GM21619 (cell line): ENCODE measurements around the gene LLCFC1.

Experiments
- ATAC-seq: cut with Tn5 transposase; IDR thresholded peaks from one replicate; pipeline ENCODE4 v1.9.1; 2021; ENCODE audit not compliant: unreplicated experiment

LLCFC1 gene

DNA sequence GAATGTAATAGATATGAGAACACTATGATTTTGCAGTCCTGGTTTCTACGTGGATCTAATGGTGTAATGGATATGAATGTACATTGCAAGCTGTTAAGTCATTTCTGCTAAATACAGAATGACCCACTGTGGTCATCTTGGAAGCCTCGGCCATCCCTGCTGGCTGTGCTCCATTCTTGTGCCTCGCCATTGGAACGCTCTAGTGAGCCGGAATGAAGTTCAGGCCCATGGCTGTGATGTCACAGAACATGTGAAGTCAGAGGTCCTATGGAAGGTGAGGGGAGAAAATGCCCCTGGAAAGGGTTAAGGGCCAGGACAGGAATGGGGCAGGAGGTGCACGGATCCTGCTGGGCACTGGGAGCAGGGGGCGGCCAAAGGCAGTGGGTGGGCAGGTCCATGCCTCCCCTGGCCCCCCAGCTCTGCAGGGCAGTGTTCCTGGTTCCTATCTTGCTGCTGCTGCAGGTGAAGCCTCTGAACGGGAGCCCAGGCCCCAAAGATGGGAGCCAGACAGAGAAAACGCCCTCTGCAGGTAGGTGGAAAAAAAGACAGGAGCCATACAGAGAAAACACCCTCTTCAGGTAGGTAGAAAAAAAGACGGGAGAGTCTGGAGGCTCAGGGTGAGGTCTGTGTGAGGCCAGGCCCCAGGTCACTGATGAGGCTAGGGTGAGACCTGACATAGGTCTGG, at the start of gene LLCFC1:
Gene LLCFC1, plus strand, starts transcription at position 259 of the 685 bp plus-strand sequence. Its CDS starts 138 bp downstream, at position 397.
- ATAC-seq: no peak

DNA sequence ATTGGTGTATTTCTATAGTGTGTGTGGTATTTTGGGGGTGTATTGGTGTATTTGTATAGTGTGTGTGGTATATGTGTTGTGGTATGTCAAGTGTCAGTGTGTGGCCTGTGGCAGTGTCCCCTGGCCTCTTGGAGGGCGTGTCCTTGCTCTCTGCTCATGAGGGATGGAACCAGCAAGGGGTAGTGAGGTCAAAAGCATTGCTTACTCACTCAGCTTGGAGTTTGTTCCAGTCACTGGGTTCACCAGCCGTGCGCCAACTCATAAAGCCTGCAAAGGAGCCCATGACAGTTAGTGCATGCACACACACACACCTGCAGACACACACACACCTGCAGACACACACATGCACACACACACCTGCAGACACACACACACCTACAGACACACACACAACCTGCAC, 49.5 kb upstream of the LLCFC1 start:
- no peak for ATAC-seq

DNA sequence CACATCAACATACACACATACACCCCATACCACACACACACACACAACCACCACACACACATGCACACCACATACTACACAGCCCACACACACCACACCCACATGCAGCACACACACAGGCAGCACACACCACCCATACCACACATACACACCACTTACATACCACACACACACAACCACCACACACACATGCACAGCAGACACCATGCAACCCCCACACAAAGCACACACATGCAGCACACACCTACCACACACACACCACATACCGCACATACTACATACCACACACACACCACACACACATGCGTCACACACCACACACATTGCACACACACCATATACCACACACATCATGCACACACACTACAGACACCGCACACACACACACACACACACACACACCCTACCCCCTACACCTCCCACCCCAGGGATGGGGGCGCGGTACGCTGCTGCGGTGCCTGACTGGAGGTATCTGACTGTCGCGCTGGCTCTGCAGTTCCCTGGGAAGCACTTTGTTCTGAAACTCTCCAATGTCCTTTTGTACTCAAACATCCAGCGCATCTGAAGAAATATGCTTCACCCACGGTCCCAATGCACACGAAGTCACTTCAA, 48.3 kb upstream of the LLCFC1 start:
- ATAC-seq: no peak

DNA sequence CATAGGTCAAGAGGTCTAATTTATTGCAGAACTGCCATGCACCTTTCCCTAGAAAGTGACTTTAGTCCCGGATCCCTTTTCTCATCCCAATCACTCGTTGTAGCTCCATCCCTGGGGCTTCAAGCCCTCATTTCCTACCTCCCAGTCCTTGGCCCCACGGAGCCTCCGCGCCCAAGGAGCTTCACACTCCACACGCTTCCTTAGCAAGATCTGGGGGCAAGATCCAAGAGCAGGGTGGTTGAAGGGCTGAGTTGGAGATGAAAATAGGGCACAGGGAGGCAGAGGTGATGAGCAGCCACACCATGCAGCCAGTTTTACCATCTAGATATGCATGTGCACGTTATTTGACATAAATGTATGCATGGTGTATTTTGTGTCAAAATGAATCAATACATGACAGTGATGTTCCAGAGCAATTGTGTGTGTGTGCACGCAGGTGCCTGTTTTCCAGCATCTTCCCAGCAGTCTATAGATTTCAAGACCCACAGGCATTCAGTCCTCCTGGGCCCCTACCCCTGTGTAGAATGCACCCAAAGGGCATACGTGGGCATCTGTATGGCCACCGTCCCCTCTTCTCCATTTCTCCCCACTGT, 47.7 kb upstream of the LLCFC1 start:
- no peak for ATAC-seq

DNA sequence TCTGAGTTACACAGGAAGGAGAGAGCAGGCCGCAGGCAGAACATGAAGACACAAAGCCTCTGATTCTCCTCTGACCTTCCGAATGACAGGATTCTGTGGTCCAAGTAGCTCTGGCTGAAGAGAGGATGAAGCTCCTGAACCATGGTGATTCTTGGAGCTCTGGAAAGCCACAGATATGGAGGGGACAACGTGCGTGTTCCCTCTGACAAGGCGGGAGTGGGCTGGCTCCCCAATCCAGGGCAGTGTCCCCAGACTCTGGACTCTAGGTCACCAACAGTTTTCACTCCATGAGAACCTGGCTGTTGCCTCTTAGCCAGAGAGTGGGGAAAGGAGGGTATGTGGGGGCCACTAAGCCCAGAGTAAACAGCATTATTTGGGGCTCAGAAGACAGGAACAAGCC, 46.3 kb upstream of the LLCFC1 start:
- ATAC-seq: no peak

DNA sequence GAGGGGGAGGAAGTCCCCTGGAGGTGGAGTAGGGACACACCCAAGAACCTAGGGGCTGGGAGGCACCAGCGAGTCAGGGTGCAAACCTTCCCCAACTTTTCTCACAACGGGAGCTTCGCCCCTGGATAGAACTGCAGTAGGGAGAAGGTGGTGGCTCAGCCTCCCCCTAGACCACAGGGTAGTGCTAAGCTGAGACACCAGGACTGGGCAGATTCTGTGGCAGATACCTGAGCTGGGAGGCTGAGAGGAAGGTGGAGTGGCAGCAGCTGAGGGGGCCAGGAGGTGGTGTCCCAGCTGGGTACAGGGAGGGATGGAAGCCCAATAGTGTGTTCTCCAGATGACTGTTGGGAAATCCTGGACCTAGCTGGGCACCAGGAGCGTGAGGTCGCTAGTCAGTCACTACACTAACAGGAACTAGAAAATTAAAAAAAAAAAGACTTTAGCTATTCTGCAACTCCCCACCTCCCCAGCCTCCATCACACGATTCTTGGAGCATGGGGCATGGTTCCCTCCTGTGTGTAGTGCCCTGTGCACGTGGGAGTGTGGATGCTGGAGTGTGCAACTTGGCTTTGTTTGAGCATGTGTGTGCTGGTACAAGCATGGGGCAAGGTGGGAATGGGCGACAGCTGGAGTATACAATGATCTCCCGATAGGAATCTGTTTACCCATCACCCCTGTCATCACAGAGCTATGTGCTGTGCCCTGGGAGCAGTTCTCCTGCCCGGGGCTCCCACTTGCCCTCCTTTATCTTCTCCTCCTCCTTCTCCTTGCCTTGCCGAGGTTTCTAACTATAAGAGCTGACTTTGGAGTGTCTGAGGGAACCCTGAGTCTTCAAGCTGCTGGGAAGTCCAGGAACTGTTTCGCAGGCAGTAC, 44.9 kb upstream of the LLCFC1 start:
- ATAC-seq: no peak

DNA sequence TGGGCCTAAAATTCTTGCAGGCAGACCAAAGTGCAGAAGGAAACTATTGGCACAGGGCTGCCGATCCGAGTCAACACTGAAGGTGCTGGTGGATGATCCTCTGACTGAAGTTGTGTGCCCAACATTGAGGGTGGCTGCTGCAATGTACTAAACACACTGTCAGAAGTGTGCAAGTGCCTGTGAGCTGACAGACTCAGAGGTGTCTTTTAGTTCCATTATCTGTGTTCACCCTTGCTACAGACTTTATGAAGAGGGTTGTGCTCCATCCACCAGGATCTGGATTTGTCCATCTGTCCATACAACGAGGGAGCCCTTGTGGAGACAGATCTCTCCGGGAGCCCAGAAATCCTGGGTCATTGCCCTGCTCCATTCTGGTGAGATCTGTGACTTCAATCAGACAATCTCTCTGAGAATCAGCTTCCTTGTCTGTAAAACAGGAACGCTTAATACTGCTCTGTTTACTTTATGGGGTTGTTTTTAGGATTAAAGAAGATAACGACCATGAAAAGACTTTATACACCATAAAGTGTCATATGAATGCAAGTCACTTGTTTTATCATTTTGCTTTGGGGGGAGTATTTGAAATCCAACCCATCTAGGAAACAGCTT, 44.2 kb upstream of the LLCFC1 start:
- ATAC-seq: no peak

DNA sequence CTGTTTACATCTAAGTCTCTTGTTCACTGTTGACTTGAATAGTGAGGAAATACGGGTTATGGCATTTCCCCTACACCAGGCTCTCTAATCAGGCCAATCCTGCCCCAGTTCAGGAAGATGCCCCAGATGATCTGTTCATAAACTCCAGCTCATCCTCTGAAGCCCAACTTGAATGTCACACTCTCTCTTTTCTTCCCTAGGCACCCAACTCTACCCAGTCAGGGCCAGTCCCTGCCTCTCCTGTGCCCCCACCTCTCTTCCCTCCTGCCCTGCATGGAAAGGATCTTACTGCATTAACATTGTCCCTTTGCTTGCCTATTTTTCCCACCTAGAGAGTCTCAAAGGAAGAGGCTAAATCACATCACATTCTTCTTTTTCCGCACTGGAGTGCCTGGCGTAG, 43.1 kb upstream of the LLCFC1 start:
- ATAC-seq: no peak

DNA sequence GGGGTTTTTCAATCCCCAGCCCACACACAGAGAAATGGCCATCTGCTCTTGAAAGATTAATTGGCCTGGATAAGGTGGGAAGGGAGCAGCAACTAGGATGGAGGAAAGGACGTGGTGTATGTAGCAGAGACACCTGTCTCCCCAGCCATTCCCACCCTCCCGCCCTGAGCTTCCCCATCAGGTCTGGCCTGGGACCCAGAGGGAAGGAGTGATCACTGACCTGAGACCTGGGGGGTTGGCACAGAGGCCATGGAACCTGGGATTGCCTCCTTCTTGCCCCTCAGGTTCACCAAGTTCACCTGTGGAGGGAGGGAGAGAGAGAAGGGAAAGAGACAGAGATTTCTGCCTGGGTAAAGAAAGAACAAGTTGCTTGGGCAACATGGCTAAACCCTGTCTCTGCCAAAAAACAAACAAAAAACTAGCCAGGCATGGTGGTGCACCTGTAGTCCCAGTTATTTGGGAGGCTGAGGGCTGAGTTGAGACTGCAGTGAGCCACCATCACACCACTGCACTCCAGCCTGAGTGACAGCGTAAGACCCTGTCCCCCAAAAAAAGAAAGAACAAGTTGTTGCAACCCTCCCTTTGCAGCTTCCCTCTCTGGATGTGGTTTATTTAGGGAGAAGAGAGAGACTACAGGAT, 42.4 kb upstream of the LLCFC1 start:
- ATAC-seq: no peak

DNA sequence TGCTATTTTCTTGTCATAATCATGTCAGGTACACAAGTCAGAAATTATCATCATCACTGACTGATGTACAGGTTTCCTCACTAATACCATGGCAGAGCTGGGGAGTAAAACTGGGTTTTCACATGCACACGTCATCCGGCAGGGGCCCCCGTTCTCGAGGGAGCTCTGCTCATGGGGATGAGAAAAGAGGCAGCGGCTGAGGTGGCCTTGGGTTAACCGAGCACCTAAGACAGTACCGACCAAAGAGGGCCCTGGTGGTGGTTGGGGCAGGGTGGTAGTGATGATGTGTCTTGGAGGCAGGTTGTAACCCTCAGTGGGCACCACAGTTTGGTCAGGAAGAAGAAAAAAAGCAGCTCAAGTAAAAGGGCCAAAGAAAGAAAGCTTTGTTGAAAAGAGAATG, 41.6 kb upstream of the LLCFC1 start:
- no peak for ATAC-seq

DNA sequence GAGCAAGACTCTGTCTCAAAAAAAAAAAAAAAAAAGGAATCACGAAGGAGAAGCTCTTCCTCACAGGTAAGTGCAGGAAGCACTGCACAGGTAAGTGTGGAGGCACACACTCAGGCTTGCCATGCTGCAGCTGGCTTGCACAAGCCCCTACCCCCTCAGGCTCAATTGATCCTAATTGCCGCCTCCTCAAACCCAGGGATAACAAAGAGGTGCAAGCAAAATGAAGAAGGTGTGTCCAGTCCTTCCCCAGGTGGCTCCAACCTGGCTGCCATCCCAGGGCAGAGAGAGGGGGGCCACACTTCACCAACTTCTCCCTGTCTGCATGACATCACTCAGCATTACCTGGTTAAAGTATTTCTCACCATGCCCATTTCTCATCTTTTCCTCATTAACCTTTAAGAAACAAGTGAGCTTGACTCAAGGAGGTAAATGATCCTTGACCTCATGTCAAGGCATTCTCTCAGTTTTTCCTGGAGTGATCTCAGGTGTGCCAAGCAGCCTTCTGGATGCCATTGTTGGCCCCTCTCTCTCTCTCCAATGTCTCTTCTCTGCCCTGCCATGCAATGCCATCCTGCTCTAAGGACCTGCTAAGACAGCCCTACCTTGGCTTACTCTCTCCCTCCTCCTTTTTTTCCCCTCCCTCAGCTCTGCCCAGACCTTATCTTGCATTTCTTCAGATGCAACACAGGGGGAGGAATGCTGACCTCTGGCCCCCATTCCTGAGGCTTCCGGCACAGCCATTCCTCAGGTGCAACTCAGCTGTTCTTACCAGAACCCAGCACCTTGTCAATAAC, 40.7 kb upstream of the LLCFC1 start:
- ATAC-seq: no peak

DNA sequence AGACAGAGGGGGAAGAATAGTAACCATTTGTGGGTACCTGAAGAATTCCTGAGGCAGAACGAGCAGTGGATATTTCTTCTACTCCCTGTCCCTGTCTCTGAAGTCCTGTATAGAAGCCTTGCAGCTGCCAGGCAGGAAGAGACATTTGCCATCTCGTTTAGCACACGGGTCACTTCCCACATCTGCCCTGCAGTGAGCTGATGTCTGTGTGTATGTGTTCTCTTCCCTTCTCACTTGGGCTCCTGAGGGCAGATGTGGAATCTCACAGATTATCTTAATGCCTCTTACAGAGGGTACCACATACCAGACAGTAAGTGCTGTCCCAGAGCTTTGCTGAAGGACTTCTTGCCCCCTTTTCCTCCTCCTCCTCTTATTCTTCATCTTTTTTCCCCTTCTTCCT, 39.6 kb upstream of the LLCFC1 start:
- no peak for ATAC-seq

DNA sequence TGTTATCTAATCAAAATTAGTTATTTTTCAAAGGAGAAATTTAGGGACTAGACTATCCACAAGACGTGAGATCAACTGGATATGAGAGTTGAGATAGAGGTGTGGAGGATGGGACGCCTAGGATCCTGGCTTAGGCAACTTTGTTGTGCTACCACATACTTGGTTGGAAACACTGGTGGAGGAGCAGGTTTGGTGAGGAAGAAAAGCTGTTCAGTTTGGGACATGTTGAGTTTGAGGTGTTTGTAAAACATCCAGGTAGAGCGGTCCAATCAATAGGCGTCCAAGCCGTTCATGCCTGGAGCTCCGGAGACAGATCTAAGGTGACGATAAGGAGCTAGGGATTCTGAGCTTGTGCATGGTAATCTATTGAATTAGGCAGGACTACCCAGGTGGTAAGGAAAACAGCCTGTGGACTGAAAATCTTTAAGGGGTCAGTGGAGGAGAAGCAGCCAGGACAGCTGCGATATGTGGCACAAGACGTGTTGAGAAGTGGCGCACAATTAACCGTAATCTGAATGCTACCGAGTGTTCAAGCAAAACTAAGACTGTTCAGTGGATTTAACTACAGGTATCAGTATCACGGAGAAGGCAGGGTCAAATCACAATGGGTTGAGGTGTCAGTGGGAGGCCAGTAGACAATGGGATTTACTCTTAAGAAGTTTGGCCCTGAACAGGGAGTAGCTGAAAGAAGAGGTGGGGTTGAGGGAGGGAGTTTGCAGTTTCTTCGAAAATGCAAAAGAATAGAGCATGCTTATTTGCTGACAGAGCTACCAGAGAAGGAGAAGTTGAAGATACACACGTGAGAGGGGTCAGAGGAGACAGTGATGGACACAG, 37.6 kb upstream of the LLCFC1 start:
- no peak for ATAC-seq

DNA sequence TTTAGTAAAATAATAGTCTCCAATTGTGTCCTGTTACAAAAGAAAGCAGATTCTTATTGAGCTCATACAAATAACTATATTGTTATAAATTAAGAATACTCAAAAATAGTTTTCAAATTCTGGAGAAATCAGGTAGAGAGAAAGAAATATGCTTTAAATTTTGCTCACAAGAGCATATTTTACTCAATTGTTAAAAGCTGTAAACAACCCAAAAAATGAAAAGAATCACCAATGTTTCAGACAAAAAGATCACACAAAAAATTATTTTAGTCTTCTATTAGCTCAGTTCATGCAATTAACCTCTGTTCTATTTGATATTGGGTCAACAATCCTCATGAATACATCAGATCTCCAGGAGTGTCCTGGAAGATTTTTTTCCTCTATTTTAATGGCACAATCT, 35.2 kb upstream of the LLCFC1 start:
- no peak for ATAC-seq

DNA sequence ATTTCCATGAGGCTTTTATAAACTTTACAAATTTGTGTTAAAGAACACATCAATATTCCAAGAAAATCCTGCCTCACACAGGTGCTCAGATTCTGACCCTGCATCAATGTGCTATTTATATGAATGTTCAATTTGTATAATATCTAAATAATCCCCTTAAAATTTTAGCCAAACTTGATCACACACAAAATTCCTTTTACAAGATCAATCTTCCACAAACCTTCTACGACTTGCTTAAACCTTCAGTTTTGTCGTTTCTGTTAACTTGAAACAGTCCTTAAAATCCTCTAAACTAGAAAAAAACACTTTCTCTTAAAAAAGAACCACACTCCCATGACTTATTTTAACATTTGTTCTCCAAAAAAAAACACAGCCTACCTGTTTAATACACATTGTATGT, 33.5 kb upstream of the LLCFC1 start:
- no peak for ATAC-seq

DNA sequence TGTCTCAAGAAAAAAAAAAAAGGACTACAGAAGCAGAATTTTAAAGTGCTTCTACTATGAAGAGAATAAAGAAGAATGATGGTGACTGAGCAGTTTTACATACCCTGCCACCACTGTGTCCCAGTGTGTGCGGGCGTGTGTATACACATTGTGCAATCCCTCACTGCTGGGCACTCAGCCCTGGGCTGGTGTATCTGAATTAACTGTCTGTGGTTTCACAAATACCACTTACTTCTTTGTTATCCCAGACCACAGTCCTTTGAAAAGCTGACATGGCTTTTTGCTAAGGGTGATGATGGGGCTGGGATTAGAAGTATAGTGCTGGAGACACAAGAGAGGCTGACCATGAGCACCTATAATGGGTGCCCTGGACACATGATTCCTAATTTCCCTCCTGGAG, 32.6 kb upstream of the LLCFC1 start:
- no peak for ATAC-seq

DNA sequence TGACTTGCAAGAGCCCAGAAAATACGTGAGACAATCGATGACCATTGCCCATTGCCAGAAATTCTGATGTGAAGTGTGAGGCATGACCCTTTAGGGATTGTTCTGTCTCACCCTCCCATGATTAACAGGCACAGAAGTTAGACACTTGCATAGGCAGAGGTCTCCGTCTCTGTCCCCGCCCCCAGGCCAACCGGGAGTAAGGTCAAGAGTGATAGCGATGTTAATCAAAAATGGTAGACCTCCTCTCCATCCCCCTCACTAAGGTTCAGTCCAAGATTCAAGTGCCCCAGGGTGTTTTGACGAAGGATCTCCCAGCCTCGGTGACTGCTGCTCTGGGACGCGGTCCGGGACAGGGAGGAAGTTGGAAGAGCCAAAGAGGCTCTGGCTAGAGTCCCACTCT, 31.0 kb upstream of the LLCFC1 start:
- ATAC-seq: no peak

DNA sequence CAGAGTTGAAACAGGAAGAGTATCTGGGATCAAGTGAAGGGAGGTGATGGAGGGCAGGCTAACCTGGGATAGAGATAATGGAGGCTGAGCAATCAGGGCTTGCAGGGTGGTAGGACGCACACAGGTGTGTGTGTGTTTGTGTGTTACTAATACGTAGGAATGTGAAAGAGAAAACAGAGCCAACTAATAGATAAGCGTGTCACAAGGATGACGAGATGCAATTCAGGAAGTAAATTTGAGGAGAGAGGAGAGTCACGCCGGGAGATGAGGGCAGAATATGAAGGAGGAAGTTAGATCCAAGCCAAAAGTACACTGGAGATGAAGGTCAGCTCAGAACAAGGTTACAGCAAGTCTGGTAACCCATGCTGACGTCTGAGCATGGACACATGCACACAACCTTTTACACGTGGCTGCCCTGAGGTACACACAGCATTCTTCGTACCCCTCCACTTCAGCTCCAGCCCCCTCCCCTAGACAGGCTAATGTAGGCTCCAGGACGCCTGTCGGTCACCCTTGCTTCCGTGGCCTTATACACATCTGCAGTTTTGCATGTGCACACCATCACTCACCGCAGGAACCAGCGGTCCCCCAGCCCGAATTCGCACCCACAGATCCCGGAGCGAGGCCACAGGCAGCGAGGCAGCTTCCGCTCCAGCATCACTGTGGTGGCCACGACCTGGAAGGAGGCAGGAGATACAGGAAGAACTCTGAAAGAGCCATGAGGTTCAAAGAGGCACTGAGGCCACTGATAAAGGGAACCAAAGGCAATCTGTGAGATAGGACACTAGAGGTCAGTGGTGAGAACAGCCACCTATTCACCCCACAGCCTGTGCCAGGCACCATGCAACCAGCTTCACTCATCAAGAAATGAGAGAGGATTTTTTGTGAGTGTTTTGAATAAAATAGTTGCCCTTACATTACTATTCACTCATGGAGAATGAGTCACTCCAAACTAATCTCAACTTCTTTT, 30.1 kb upstream of the LLCFC1 start:
- no peak for ATAC-seq
